Measurements from ENCODE around the gene TM2D1.
"Not testable (repeated sequence)": the region's sequence is repeated elsewhere in the genome, so short reads cannot be mapped to it uniquely, and the experiment has no call there.

The TM2D1 gene

DNA sequence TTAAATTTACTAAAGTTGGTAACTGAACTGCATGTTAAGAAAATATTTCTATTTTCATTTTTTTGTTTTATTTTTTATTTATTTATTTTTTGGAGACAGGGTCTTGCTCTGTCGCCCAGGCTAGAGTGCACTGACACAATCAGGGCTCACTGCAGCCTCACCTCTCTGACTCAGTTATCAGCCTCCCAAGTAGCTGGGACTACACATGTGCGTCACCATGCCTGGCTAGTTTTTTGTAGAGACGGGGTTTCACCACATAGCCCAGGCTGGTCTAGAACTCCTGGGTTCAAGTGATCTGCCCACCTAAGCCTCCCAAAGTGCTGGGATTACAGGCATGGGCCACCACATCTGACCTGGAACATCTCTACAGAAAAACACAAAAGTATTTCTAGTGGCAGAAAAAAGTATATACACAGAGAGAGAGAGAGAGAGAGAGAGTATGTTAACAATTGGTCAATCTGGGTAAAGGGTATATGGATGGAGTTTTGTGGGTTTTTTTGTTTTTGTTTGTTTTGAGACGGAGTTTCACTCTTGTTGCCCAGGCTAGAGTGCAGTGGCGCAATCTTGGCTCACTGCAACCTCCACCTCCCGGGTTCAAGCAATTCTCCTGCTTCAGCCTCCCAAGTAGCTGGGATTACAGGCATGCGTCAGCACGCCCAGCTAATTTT is 5.8 kb downstream of the TM2D1 start:
- not testable (repeated sequence) for DNase-seq (ENCODE audit: low read depth)

DNA sequence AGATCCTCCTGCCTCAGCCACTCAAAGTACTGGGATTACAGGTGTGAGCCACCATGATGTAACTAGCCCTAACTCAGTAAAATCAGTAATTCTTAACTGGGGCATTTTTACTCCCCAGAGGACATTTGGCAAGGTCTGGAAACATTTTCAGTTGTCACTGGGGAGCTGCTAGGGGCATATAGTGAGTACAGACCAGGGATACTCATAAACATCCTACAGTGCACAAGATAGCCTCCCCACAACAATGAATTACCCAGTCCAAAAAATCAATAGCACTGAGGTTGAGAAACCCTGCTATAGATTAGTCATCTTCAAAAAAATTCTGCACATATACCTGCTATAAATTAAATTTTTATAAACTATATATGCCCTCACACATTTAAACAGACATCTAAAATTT is 13.0 kb downstream of the TM2D1 start:
- no peak for DNase-seq (ENCODE audit: low read depth)

DNA sequence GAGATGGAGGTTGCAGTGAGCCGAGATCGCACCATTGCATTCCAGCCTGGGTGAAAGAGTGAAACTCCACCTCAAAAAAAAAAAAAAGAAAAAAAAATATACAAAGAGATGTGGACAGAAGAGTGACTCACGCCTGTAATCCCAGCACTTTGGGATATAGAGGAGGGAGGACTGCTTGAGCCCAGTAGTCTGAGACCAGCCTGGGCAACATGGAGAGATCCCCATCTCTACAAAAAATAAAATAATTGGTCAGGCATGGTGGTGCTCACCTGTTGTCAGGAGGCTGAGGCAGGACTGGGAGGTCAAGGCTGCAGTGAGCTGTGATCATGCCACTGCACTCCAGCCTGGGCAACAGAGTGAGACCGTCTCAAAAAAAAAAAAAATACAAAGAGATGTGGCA is 13.7 kb downstream of the TM2D1 start:
- not testable (repeated sequence) for DNase-seq (ENCODE audit: low read depth)

DNA sequence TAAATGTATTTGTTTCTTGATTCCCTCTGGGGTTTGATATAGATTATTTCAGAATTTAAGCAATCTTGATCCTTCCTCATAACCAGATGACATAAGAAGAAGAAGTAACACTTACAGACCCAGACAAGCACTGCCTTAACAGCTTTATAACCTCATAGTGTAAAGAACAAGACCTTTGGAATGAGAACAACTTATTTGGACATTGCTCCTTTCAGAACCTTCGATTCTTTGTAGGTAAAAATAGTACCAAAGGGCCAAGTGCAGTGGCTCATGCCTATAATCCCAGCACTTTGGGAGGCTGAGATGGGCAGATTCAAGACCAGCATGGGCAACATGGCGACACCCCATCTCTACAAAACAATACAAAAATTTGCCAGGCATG is 15.0 kb downstream of the TM2D1 start:
- no peak for DNase-seq (ENCODE audit: low read depth)

DNA sequence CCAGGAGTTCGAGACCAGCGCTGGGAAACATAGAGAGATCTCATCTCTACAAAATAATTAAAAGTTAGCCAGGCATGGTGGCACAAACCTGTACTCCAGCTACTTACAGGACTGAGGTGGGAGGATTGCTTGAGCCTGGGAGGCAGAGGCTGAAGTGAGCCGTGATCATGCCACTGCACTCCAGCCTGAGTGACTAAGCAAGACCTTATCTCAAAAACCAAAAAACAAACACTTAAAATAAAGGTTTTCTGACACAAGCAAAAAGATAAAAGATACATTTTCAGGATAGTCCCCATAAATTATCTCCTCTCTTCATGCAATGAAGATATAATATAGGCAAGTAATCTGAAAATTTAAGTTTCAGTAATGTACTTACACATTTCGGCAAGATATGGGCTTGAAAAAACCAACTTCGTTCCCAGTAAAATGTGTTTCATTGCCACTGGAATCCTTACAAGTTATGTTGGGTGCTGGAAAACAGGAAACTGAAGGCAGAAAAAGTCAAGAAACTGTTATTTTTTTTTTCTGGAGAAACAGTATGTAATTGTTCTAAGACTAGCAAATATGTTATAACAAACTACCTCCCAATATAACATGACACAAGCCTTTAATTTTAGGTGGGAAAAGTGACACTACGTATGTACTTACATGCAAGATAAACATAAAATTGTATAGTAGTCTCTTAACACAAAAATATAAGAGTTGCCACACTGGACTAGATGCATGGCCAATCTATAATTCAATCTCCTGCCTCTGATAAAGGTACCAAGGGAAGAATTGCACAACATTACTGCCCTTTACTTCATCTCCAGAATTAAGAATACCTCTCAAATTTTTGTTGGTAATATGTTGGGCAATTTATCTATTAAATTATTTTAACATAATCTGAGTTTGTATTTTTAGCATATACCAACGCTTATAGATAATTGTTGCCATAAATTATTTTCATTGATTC is 15.7 kb downstream of the TM2D1 start:
- DNase-seq (ENCODE audit: low read depth): no peak

DNA sequence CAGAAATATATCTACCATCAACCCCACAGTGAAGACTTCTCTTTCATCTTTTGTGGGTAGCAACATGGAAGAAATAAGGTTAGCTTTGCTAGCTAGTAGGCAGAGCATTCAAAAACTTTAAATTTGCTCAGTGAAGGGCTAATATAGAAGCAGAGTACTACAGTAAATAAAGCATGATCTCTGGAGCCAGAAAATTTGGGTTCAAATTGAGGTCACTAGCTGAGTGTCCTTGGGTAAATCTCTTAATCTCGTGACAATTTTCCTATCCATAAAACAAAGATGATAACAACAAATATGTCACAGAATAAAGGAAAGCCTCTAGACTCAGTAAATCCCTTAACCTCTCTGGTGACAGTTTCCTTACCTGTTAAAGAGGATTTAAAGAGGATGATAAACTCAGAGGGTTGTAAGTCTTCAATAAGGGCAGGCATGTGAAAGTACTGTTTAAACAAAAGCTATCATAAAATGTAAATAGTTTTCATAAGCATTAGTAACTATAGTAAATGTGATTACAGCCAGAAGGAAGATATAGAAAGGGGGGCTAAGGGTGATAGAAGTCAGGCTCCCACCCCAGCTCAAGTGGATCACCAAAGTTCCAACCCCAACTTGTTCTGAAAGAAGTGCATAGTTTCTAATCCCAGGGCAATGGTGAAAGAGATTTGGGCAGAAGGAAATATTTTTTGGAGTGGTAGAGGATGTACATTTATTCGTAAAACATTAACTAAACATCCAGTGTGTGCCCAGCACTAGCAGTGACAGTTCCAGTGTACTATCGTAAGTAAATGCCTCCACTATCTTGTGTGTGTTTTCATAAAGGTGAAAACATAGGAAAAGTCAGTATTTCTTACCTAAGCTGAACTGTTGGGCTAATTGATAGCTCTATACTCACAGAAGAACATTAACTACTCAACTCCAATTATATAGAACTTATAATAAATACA is 24.8 kb downstream of the TM2D1 start:
- DNase-seq (ENCODE audit: low read depth): no peak

DNA sequence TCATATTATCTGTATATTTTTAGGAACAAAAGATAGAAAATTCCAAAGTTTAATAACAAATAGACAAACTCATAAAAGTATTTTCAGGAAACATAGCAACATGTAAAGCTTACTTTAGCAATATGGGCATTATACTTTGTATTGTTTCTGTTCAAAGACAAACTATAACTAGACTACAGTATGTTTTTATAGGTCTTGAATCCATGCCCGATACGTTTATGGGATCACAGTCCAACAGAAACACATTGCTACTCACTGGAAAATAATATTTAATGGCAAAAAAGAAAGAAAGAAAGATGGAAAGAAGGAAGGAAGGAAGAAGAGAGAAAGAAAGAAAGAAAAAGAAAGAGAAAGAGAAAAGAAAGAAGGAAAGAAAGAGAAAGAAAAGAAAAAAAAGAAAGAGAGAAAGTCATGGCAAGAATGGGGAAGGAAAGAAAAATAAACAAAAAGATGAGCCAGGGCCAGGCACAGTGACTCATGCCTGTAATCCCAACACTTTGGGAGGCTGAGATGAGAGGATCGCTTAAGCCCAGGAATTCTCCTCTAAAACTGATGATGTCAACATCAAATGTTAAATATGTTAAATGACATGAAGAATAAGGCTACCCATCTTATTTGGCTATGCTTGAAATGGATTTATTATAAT is 32.7 kb downstream of the TM2D1 start:
- DNase-seq (ENCODE audit: low read depth): no peak

DNA sequence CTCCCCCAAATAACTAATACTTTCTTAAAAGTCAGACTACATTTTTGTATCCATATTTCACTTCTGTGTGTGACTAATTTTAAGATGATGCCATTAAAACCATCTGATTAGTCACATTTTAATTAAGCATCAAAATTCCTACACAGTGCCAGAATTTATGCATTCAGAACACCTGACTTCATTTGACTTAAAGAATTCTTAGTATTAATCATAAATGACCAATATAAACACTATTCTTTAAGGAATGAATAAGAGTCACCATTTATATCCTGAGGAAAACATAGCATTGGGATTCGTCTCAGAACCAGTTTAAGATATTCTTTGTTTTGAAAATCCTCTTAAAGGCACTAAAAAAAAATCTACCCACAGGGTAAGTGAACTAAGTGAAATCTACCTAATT is 37.0 kb downstream of the TM2D1 start:
- DNase-seq (ENCODE audit: low read depth): no peak

DNA sequence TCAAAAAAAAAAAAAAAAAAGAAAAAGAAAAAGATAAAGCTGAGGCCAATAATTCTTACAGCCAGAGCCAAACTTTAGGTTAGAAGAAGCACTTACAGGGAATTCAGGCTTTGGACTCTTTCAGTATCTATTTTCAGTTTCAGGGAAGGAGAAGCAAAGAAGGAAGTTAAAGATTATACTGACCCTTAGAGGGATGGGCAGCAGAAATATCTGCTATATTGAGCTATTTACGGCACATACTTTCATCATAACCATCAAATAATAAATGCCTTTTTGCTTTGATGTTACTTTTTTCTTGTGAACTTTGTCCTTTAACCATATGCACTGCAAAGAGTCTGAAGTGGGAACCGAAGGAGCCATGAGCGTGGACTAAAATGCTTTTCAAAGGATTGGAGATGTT is 42.0 kb downstream of the TM2D1 start:
- DNase-seq (ENCODE audit: low read depth): no peak

DNA sequence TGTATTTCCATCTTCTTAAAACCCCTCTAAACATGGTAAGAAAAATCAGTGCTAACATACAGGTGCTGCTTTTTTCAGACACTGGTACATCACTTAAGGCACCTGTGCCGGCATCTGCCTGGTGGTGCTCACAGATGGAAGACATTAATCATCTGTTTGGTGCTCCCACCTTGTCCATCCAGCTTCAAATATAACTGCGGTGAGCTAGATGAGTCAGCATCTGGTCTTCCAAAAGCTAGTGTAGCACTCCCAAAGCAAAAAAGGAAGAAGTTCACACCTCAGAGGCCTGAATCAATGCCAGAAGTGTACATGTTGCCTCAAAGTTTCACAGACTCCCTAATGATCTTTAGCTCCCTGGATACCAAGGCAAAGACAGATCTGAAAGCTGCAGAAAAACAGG is 44.4 kb downstream of the TM2D1 start:
- DNase-seq (ENCODE audit: low read depth): no peak

DNA sequence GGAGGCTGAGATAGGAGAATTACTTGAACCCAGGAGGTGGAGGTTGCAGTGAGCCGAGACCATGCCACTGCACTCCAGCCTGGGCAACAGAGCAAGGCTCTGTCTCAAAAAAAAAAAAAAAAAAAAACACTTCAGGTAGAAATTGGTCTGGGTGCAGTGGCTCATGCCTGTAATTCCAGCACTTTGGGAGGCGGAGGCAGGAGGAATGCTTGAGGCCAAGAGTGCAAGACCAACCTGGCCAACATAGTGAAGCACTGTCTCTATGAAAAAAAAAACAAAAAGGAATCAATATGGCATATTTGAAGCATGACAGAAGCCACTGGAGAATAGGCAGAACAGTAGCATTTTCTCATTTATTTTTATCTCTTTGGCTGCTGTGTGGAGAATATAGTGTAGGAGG is 48.1 kb downstream of the TM2D1 start:
- DNase-seq (ENCODE audit: low read depth): not testable (repeated sequence)

DNA sequence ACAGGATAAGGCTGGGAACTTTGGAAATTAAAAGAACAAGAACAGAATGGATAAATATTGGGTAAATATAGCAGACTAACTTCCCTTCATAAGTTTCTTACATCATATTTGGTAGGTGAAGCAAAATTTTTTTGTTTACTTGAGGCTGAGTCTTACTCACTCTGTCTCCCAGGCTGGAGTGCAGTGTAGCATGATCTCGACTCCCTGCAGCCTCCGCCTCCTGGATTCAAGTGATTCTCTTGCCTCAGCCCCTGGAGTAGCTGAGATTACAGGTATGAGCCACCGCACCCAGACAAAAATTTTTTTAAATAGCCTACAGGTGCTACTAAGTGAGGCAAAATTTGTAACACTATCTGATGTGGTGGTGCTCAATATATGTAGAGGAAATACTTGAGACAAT is 50.7 kb downstream of the TM2D1 start:
- DNase-seq (ENCODE audit: low read depth): no peak

DNA sequence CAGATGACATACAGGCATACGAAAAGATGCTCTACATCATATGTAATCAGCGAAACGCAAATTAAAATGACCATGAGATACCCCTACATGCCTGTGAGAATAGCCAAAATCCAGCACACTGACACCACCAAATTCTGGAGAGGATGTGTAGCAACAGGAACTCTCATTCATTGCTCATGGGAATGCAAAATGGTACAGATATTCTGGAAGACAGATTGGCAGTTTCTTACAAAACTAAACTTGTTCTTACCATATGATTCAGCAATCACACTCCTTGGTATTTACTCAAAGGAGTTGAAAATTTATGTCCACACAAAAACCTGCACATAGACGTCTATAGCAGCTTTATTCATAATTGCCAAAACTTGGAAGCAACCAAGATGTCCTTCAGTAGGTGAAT is 52.6 kb downstream of the TM2D1 start:
- DNase-seq (ENCODE audit: low read depth): no peak

DNA sequence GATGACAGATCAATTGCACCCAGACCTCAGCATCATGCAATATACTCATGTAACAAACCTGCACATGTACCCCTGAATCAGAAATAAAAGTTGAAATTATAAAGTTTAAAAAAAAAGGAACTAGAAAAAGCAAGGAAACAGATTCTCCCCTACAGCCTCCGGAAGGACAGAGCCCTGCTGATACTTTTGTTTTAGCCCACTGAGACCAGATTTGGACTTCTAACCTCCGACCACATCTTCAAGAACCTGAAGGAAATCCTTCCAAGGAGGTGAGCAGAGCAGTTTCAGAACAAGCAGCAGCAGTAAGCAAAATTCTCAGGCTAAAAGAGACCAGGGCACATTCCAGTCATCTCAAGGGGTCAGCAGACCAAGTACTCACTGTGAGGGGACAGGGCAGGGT is 54.5 kb downstream of the TM2D1 start:
- DNase-seq (ENCODE audit: low read depth): no peak

DNA sequence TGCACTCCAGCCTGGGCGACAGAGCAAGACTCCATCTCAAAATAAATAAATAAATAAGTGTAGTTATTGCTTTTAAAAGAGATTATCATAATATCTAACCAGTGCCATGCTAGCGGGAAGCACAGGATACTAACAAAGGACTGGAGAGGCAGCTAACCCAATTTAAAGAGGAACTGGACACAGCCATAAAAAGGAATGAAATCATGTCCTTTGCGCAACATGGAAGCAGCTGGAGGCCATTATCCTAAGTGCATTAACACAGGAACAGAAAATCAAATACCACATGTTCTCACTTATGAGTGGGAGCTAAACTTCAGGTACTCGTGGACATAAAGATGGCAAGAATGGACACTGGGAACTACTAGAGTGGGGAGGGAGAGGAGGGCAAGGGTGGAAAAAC is 54.9 kb downstream of the TM2D1 start:
- DNase-seq (ENCODE audit: low read depth): no peak

DNA sequence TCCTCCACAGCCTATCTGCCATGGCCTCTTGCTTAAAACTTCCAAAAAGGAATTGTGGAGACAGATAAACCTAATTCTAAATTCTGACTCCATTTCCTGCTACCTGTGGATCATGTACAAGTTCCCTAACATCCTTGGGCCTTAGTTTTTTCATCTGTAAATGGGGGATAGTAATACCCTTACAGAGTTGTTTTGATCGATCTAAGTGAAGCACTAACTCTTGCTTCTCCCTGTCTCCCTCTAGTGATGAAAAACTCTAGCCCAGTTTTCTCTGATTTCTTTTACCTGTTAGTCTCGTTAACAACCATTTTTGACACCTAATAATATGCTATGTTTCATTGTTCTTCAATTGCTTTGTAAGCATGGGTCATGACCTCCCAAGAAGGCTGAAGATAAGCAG is 65.9 kb downstream of the TM2D1 start:
- DNase-seq (ENCODE audit: low read depth): no peak

DNA sequence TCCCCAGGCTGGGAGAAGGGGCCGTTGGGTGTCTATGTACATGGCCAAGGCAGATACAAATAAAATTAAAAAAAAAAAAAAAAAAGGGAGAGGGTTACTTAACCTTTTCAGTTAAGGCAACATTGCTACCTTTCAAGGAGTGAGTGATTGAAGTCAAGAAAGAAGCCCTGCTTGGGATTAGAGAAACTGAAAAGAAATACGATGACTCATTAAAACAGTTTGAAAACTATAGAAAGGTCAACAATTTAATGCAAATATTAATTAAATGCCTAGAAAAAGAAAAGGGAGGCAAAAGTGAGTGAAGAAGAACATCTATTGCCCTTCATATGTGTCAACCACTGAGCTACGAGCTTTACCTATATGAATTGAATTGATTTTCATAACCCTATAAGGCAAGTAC is 69.5 kb downstream of the TM2D1 start:
- DNase-seq (ENCODE audit: low read depth): no peak

DNA sequence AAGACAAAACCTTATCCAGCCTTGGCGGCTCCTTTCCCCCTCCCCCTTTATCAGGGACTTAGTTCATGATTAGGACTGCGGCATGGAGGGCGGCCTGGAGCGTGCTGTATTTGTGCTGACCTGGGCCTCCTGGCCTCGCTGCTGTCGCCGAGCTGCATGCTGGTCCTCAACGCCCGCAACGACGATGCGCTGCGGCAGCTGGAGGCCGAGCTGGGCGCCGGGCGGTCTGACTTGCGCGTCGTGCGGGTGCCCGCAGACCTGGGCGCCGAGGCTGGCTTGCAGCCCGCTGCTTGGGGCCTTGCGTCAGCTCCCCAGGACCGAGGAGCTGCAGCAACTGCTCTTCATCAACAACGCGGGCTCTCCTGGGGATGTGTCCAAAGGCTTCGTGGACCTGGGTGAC is 70.9 kb downstream of the TM2D1 start:
- no peak for DNase-seq (ENCODE audit: low read depth)

DNA sequence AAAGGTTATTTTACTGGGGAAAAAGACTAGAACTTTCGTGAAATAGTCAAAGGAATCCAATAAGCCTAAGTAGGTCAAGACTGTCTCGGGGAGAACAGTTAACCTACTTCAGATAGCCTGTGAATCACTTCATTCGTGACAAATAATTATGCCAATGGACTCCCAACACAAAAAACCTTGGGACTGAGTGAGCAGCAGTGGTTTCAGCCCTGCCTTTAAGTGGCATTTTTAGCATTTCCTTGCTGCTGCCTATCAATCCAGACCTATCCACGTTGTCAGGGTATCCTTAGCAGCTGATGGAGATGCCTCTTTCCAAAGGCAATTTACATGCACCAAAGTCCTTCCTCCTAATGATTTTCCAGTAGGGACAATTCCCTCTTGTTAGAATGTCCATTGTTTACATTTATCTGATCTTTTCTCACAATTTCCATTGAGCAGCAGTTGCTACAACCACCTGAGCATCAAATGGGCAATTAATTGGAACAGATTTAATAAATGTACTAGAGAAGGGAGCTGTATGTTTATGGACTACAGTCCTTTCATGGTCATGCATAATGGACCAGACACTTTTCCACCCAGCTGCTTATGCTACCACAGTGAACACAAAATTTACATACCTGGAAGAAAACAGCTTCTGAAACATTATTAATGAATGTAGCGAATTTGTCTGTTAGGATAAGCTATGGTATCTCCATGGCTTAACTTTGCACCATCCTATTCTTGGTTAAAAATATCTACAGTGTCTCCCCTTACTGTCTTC is 75.8 kb downstream of the TM2D1 start:
- no peak for DNase-seq (ENCODE audit: low read depth)

DNA sequence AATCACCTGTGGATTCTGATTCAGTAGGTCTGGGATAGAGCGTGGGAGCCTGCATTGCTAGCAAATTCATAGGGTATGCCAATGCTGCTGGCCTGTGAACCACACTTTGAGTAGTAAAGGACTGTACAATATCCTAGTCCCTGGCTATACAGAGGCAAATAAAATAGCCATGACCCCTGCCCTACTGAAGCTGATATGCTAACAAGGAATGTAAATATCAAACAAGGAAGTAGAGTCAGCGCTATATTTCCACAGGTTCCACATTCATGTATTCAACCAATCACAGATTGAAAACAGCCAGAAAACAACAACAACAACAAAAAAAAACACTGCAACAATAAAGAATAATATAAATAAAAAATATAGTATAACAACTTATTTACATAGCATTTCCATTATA is 77.8 kb downstream of the TM2D1 start:
- no peak for DNase-seq (ENCODE audit: low read depth)

DNA sequence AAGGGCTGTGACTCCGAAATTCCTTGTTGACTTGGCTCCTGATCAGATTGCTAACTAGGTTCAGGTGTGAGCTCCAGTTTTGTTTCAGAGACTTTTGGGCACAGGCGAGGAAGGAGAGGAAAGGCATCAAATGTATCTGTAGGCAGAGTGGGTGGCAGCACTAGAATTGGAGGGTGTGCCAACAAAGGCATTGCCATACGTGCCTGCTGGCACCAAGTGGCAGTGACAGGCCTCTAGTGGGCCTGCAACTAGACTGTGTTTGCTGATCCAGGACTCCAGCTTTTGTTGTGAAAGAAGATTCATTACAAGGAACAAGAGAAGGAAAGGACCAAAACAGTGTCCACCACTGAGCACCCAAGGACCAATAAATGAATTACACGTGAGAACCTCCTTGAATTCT is 79.5 kb downstream of the TM2D1 start:
- no peak for DNase-seq (ENCODE audit: low read depth)
